ENCODE results near the gene NAA50.

The NAA50 gene

GRCh38 chr3:113745756-113746547 lies at the start of gene NAA50:
Gene NAA50, minus strand, starts transcription at chr3:113746249. Its CDS starts 300 bp downstream, at chr3:113745949.
- FAIRE-seq (peak; percentile 95), DNase-seq (ENCODE audit: insufficient read length, low spot score) (peak; percentile 89)

- no peak for DNase-seq (ENCODE audit: insufficient read length, low spot score)
- FAIRE-seq = no peak
Observed at GRCh38 chr3:113795693-113796092, 49.6 kb upstream of the NAA50 start.

DNA sequence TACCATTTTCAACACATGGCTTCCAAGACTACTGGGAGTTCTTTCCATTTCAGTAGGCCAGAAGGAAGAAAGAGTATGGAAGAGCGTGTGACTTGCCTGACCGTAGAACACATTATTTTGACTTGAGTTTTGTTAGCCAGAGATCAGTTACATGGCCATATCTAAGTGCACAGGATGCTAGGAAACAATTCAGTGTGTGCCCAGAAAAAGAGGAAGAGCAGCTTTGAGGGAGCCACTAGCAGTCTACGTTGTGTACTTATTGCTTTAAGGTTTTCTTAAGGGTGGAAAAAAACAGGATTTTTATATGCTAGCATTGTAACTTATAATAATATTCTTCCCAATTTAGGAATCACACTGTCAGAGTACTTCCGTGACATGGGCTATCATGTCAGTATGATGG lies 48.5 kb upstream of the NAA50 start:
- DNase-seq (ENCODE audit: insufficient read length, low spot score) = no peak

GRCh38 chr3:113791381-113791780 lies 45.3 kb upstream of the NAA50 start:
- no peak for DNase-seq (ENCODE audit: insufficient read length, low spot score)
- FAIRE-seq = no peak

More for the DNA sequence above, 48.5 kb upstream of the NAA50 start:
- no peak for FAIRE-seq

DNA sequence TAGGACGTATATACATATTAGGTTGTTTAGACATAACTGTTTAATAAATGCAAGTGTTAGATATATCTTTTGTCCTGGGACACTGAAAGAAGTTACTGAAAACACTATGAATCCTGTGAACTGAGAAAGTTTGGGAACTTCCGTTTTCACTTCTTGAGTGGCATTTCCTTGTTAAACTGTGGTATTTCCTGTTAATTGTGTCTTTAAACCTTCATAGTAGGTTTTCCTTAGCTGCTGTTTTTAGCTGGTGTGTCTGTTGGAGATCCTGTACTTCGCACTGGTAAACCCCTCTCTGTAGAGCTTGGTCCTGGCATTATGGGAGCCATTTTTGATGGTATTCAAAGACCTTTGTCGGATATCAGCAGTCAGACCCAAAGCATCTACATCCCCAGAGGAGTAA lies 37.9 kb upstream of the NAA50 start:
- DNase-seq (ENCODE audit: insufficient read length, low spot score) = no peak

DNA sequence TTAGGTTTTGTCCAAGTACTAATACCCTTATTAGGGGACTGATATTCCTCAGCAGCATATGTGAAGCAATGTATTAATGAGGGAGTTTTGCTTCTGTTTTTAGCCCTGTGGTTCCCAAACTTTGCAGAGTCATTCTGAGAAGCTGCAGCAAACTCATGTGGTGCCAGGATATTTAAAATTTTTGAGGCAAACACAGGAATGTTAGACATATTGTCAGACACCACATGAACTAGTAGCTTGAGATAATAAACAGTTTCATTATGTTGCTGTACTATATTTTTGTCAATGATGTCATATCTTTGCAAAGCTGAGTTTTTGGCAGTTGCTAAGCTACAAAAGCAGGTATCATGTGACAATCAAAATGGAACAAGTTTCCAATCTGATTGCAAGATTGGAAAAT lies 37.4 kb upstream of the NAA50 start:
- no peak for FAIRE-seq
- DNase-seq (ENCODE audit: insufficient read length, low spot score) = peak; percentile 63

More for the DNA sequence above, 37.9 kb upstream of the NAA50 start:
- FAIRE-seq = no peak

GRCh38 chr3:113776564-113776963 lies 30.5 kb upstream of the NAA50 start:
- no peak for FAIRE-seq
- no peak for DNase-seq (ENCODE audit: insufficient read length, low spot score)

DNA sequence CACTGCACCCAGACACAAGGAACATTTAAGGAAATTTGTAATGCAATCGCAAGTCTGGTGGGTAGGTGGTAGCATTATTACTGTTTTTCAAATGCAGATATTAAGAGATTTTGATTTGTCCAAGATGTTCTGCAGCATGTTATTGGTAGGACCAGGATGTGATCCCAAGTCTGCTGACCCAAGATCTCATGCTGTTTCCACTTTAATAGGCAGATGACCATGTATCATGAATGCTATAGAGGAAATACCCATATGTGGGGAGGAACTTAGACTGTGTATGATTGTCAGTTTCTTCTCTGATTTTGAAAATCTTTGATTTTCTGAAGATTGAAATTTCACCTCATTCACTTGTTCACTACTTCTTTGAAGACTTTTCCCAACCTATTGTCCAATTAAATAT lies 29.5 kb upstream of the NAA50 start:
- FAIRE-seq = no peak

DNA sequence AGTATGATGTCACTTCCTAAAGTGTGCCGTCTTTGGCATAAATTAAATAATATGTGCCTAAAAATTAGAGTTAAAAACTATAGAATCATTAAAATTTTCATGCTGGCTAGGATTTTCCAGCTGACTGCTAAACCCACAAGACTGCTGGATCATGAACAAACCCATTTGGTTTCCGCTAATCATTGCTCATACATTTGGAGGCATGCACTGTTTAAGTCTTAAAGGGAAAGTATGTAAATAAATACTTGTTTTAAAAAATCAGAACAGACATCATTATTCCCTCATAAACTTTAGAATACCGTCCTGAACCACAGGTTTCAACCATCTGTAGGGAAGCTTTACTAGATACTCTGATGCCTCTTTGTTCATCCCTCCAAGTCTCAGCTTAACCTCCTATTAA lies 27.3 kb upstream of the NAA50 start:
- DNase-seq (ENCODE audit: insufficient read length, low spot score) (no peak), FAIRE-seq (no peak)

More for the DNA sequence above, 29.5 kb upstream of the NAA50 start:
- DNase-seq (ENCODE audit: insufficient read length, low spot score) = no peak

DNA sequence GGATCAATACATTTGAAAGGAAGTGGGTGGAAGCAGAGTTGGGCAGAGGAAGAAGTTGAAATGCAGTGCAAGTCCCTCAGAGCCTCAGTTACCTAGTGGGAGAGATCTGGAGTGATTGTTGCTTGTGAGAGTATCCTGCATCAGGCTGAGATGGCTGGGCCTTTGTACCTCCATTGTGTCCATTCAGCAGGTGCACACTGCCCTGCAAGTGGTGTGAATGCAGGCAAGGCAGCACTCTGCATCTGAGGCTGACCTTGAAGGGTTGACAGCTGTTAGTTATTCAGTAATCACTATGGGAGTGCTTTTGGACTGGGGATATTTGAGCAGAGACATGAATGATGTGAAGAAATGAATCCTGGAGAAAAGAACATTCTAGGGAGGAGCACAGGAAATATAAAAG lies 25.9 kb upstream of the NAA50 start:
- DNase-seq (ENCODE audit: insufficient read length, low spot score) (no peak), FAIRE-seq (no peak)

GRCh38 chr3:113769551-113769950 lies 23.5 kb upstream of the NAA50 start:
- peak; percentile 39 for DNase-seq (ENCODE audit: insufficient read length, low spot score)
- no peak for FAIRE-seq

- DNase-seq (ENCODE audit: insufficient read length, low spot score) = no peak
- no peak for FAIRE-seq
Observed at GRCh38 chr3:113764698-113765097, 18.6 kb upstream of the NAA50 start.

DNA sequence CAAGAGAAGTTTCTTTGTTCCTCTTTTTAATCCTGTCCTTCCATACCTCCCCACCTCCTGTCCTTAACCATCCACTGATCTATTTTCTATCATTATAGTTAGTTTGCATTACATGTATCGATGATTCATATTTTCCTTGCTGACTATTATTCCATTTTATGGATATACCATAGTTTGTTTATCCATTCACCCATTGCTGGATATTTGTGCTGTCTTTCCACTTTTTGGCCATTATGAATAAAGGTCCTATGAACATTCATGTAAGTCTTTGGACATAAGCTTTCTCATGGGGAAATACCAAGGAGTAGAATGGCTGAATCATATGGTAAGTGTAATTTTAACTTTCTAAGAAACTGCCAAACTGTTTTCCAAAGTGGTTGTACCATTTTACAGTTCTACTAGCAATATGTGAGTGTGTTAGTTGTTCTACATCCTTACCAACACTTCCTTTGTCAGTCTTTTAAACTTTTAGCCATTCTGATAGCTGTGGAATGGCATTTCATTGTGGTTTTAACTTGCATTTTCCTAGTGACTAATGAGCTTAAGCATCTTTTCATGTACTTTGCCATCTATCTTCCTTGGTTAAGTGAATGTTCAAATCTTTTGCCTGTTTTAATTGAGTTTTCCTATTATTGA lies 12.5 kb upstream of the NAA50 start:
- DNase-seq (ENCODE audit: insufficient read length, low spot score) = peak; percentile 9
- FAIRE-seq = no peak

GRCh38 chr3:113754494-113755159 lies 8.6 kb upstream of the NAA50 start:
- FAIRE-seq (no peak), DNase-seq (ENCODE audit: insufficient read length, low spot score) (no peak)

DNA sequence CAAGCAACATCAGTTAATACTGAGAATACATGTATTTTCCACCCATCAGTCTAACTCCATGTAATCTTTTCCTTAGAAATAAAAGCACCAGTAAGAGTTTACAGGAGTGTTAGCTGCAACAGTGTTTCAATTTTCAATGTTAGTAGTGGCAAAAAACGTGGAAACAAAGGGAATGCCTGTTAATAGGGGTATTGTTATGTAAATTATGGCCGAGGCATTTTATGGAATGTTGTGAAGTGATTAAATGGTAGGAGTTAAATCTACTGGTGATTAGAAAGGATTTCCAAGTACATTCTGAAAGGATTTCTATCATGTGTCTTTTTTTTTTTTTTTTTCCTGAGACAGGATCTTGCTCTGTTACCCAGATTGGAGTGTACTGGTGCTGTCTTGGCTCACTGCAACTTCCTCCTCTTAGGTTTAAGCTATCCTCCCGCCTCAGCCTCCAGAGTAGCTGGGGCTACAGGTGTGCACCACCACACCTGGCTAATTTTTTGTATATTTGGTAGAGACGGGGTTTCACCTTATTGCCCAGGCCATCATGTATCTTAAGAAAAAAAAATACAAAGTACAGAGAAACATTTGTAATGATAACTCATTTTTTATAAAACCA lies 7.4 kb upstream of the NAA50 start:
- DNase-seq (ENCODE audit: insufficient read length, low spot score) (no peak), FAIRE-seq (no peak)

- DNase-seq (ENCODE audit: insufficient read length, low spot score) (no peak), FAIRE-seq (no peak)
Observed at GRCh38 chr3:113751141-113751540, 5.1 kb upstream of the NAA50 start.

DNA sequence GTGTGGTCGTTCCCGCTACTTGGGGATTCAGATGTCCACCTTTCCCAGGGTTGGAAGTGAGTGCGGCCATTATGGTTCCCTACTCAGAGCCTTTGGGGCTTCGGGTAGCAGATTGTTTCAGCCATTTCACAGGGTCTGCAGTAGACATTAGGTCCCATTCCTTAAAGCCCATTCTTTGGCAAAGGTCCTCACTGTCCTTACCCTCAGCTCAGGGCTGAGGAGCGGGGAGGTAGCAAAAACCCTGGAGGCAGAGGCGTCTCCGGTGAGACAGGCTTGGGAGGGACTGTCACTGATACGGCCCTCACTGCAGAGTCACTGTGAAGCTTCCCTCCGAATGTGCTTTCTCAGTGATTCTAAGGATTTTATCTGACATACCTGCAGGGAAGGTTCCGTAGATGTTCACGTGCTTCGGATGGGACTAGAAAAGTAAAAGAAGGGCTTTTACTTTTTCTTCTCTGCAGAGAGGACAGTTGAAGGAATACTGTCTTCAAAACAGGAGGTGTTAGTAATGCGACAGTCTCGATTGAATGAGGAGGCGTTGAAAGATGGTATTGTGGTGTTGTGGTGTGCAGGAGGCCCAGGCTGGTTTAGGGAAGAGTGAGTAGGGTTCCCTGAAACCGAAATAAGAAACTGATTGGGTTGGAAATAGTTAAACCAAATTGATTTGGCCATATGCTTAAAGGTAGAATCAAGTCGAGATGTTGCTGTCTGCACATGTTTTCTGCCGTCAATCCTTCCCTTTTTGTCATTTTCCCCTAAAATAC lies 1.4 kb upstream of the NAA50 start:
- FAIRE-seq = no peak
- peak; percentile 12 for DNase-seq (ENCODE audit: insufficient read length, low spot score)

DNA sequence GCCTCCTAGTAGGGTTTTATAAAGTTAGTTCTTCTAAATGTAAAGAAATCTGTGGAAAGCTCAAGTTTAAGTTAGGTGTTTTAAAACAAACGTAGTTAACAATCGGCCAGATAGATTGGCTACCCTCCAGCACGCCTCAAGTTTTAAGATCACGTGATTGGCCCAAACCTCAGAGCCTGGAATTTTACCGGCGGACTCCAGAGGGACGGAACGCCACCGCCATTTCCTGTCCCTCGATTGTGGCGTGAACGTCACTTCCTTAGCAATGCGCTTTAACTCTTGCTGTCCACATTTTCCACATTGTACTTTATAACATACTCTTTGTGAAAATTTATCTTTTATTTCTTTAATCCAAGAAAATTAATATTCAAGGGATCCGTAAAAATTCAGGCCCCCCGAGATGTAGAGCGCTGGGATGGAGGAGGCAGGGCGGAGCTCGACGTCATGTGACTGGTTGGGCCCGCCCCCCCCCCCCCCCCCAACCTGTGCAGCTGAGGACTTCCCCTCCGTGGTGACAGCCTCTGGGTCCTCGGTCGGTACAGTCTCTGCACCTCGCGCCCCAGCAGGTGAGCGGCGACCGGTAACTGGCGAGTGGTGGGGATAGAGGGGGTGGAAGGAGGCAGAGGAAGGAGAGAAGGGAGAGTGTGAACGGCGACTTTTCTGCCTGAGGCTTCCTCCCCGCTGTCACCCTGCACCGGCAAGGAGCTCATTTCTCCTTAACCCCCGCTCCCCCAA lies 666 bp upstream of the NAA50 start, which contains the start of gene ATP6V1A:
Gene ATP6V1A (plus strand): TSS at position 488 of the 735 bp plus-strand sequence. CDS start 31,719 bp downstream, outside the sequence.
- DNase-seq (ENCODE audit: insufficient read length, low spot score) = peak; percentile 83
- peak; percentile 49 for FAIRE-seq

DNA sequence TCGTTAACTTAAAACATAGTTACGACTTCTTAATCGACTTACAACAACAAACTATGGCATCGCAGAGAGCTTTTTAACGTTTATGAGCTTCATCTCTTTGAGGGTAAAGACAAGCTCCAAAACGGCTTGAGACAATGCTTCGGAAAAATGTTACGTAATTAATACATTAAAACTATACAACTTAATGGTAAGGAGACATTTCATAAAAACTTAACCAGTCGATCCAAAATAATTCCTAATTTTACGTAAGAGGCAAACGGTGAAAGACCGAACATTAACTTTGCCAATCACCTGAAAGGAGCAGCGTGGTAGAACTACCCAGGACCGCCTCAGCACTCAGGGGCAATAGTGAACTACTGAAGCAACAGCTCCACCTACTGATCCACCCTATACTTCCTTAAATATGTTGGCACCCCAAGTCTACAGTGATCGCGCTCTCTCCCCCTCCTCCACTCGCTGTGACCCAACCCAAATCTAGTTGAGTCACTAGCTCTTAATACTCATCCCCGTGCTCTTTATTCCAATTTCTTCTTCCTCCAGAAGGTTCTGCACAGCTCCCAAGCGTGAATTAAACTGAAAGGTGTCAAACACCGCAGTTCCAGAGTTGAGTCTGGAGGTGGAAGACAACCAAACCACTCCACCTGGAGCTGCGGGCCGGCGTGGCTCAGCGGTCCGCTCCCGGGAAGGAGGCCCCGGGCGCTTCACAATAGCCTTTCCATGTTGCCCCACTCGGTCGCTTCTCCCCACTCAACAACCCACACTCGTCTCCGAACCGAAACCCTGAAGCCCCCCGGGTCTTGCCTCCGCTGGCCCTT lies 901 bp downstream of the NAA50 start:
- DNase-seq (ENCODE audit: insufficient read length, low spot score) = peak; percentile 83
- peak; percentile 63 for FAIRE-seq

Measured in HTR-8/SVneo (cell line).